HFF-Myc (cell line): ENCODE results near the gene NEIL1.
"Not testable (repeated sequence)": the region's sequence is repeated elsewhere in the genome, so short reads cannot be mapped to it uniquely, and the experiment has no call there.

ENCODE experiments used
- DNase-seq: peaks from one replicate; pipeline ENCODE4 v3.0.0-alpha.2; 2011; ENCODE audit warnings: low read depth; ENCODE audit errors: extremely low read depth
- H3K4me3 ChIP-seq: replicated peaks from 2 replicates; pipeline ENCODE4 v1.5.1; 2011; ENCODE audit warnings: low read depth, mild to moderate bottlenecking, control low read depth, low read length
- CTCF ChIP-seq: IDR thresholded peaks from 2 replicates; pipeline ENCODE4 v1.5.1; 2012; ENCODE audit warnings: mild to moderate bottlenecking, low read depth, low read length, control low read depth; ENCODE audit errors: missing control alignments

NEIL1 gene

DNA sequence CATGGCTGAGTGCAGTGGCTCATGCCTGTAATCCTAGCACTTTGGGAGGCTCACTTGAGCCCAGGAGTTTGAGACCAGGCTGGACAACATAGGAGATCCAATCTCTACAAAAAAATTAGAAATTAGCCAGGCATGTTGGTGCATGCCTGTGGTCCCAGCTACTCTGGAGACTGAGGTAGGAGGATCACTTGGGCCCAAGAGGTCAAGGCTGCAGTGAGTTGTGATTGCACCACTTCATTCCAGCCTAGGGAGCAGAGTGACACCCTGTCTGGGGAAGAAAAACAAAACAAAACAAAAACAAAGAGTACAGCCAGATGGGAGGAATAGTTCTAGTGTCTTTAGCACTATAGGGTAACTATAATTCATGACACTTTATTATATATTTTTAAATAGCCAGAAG, 37.1 kb upstream of the NEIL1 start:
- DNase-seq = no peak
- no peak for TF ChIP-seq CTCF
- H3K4me3 ChIP-seq = no peak overlapping the region

- DNase-seq, H3K4me3 ChIP-seq: not testable (repeated sequence)
Measured at GRCh38 chr15:75312548-75312947, 34.3 kb upstream of the NEIL1 start.

DNA sequence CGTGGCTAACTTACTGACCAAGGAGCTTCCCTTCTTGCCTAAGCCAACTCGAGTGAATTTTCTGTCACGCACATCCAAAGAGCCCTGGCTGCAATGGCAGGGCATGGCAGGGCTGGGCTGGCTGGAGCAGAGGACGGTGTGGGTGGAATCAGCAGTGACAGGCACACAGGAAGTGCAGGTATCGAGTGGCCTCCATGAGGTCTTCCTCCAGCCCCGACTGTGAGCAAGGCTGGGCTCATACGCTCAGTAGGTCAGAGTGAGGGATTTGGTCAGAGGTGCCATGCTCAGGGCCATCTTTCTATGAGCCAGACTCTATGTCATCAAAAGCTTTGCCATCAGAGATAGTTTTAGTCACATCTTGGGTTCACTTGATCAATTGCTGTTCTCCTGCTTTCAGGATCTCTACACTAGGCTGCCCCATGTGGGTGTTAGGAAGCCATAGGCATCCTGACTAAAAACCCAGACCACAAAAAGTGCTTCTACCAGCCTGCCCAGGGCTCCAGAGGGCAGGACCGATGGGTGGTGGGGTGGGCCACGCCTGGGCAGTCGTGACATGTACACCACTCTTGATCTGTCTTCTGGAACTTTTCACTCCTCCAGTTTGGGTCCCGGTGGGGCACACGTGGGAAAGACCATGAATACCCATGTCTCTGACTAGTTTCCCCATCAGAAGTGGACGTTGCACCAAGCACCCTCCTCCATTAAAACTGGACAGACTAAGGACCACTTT, 33.6 kb upstream of the NEIL1 start:
- TF ChIP-seq CTCF = no peak
- no peak for DNase-seq
- no peak overlapping the region for H3K4me3 ChIP-seq

DNA sequence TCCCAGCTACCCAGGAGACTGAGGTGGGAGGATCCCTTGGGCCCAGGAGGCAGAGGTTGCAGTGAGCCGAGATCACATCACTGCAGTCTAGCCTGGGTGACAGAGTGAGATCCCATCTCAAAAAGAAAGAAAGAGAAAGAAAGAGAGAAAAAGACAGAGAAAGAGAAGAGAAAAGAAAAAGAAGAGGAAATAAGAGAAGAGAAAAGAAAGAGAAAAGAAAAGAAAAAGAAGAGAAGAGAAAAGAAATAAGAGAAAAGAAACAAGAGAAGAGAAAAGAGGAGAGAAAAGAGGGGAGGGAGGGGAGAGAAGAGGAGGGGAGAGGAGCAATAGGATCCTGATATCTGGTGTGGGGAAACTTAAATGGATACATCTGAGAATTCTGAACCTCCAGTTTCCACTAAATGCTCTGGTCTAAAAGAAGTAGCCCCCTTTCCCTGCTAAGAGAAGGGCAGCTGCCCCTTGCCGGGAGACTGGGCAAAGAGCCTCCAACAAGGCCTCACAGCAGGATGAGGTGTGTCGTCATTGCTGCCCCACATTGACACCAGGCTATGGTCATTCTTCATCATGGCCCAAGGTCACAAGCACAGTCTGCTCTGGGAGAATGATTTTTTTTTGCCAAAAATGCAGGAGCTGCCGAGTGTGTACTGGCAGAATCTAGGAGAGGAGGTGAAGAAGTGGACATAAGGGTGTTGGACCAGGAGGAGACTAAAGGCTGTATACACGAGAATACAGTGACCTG, 32.1 kb upstream of the NEIL1 start:
- H3K4me3 ChIP-seq = no peak overlapping the region
- no peak for DNase-seq
- no peak for TF ChIP-seq CTCF

GRCh38 chr15:75319231-75319897, 27.5 kb upstream of the NEIL1 start:
- DNase-seq, H3K4me3 ChIP-seq: not testable (repeated sequence)

GRCh38 chr15:75321711-75322110, 25.1 kb upstream of the NEIL1 start:
- TF ChIP-seq CTCF = no peak
- no peak overlapping the region for H3K4me3 ChIP-seq
- DNase-seq = no peak

DNA sequence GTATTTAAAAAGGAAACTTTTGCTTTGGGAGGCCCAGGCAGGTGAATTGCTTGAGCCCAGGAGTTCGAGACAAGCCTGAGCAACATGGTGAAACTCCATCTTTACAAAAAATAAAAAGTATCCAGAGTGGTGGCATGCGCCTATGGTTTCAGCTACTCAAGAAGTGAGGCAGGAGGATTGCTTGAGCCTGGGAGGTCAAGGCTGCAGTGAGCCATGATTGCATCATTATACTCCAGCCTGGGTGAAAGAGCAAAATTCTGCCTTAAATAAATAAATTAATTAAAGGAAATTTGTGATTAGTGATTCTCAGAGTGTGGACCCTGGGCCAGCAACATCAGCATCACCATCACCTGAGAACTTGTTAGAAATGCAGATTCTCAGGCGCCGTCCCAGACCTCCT, 20.9 kb upstream of the NEIL1 start:
- no peak for DNase-seq
- TF ChIP-seq CTCF = no peak
- H3K4me3 ChIP-seq = no peak overlapping the region
